Neural cell (in vitro differentiated cells): ENCODE data around the gene UNC45A. TPM values are rescaled to one million over a fixed set of nuclear protein-coding genes. Genes with fewer than 3 reads are reported as not detected.
"Not testable (repeated sequence)": the region's sequence is repeated elsewhere in the genome, so short reads cannot be mapped to it uniquely, and the experiment has no call there.

ENCODE experiments used
- H2AFZ ChIP-seq: fragments of 200-600, 300-800 bp; sonication (generic), shearing (Covaris generic); 2 replicates; pipeline ENCODE4 v1.6.0; 2014; ENCODE audit warnings: low read depth, mild to moderate bottlenecking, antibody characterized with exemption, low read length, moderate library complexity
- H3F3A ChIP-seq: fragments of 200-600 bp; shearing (Covaris generic); 2 replicates; pipeline ENCODE4 v1.6.1; 2016; ENCODE audit warnings: mild to moderate bottlenecking, moderate library complexity, mixed read lengths, antibody characterized with exemption, low read length; ENCODE audit not compliant: insufficient read depth, poor library complexity, severe bottlenecking
- H3K27ac ChIP-seq: fragments of 200-600, 300-800 bp; sonication (generic), shearing (Covaris generic); 2 replicates; pipeline ENCODE4 v1.5.1; 2014; ENCODE audit warnings: mild to moderate bottlenecking, low read length, moderate library complexity
- H3K27me3 ChIP-seq: fragments of 300-800, 200-600 bp; sonication (generic), shearing (Covaris generic); 2 replicates; pipeline ENCODE4 v1.6.0; 2014; ENCODE audit warnings: mild to moderate bottlenecking, low read depth, low read length, moderate library complexity; ENCODE audit not compliant: insufficient read depth
- H3K36me3 ChIP-seq: fragments of 300-800, 200-600 bp; sonication (generic), shearing (Covaris generic); 2 replicates; pipeline ENCODE4 v1.5.1; 2014; ENCODE audit warnings: mild to moderate bottlenecking, antibody characterized with exemption, low read length, moderate library complexity; ENCODE audit not compliant: insufficient read depth
- H3K4me2 ChIP-seq: fragments of 300-800, 200-600 bp; sonication (generic), shearing (Covaris generic); 2 replicates; pipeline ENCODE4 v1.6.0; 2014; ENCODE audit warnings: mild to moderate bottlenecking, low read length
- H3K4me3 ChIP-seq: fragments of 300-800, 200-600 bp; sonication (generic), shearing (Covaris generic); 2 replicates; pipeline ENCODE4 v1.5.1; 2014; ENCODE audit warnings: mild to moderate bottlenecking, low read length, moderate library complexity
- H3K79me2 ChIP-seq: fragments of 200-600 bp; shearing (Covaris generic); replicated peaks from 2 replicates; pipeline ENCODE4 v1.6.0; 2014; ENCODE audit warnings: mild to moderate bottlenecking, low read length, moderate library complexity; ENCODE audit not compliant: insufficient read depth
- H3K9ac ChIP-seq: fragments of 300-800, 200-600 bp; sonication (generic), shearing (Covaris generic); 2 replicates; pipeline ENCODE4 v1.6.1; 2016; ENCODE audit warnings: mild to moderate bottlenecking, low read length, mixed read lengths
- H3K9me2 ChIP-seq: fragments of 200-600 bp; shearing (Covaris generic); 2 replicates; pipeline ENCODE4 v1.6.1; 2016; ENCODE audit warnings: mild to moderate bottlenecking, low read length, mixed read lengths; ENCODE audit not compliant: insufficient read depth
- H3K9me3 ChIP-seq: fragments of 200-600, 300-800 bp; sonication (generic), shearing (Covaris generic); 2 replicates; pipeline ENCODE4 v1.6.1; 2016; ENCODE audit warnings: mild to moderate bottlenecking, mixed run types, low read length, moderate library complexity, mixed read lengths
- H4K20me1 ChIP-seq: fragments of 200-600 bp; shearing (Covaris generic); 2 replicates; pipeline ENCODE4 v1.6.1; 2016; ENCODE audit warnings: mild to moderate bottlenecking, mixed run types; ENCODE audit not compliant: insufficient read depth
- EP300 ChIP-seq: fragments of 450-650 bp; conservative IDR thresholded peaks from 2 replicates; pipeline ENCODE4 v1.6.1; 2014; ENCODE audit warnings: antibody characterized with exemption, mild to moderate bottlenecking, moderate library complexity; ENCODE audit not compliant: poor library complexity, severe bottlenecking
- EZH2 ChIP-seq: fragments of 200-600, 300-800 bp; shearing (Covaris generic), sonication (generic); IDR thresholded peaks from 2 replicates; pipeline ENCODE4 v1.6.1; 2014; ENCODE audit warnings: antibody characterized with exemption, low read length, borderline replicate concordance, mild to moderate bottlenecking; ENCODE audit not compliant: insufficient read depth, poor library complexity, severe bottlenecking
- MXI1 ChIP-seq: fragments of 450-650 bp; conservative IDR thresholded peaks from 2 replicates; pipeline ENCODE4 v1.6.1; 2014; ENCODE audit warnings: antibody characterized with exemption, mild to moderate bottlenecking; ENCODE audit not compliant: poor library complexity, severe bottlenecking
- POLR2AphosphoS5 ChIP-seq: IDR thresholded peaks from 2 replicates; pipeline ENCODE4 v1.6.1; 2012
- RAD21 ChIP-seq: fragments of 450-650 bp; conservative IDR thresholded peaks from 2 replicates; pipeline ENCODE4 v1.6.1; 2014; ENCODE audit warnings: antibody characterized with exemption, mild to moderate bottlenecking, moderate library complexity
- SMC3 ChIP-seq: fragments of 450-650 bp; conservative IDR thresholded peaks from 2 replicates; pipeline ENCODE4 v1.6.1; 2014; ENCODE audit warnings: antibody characterized with exemption, mild to moderate bottlenecking, moderate library complexity; ENCODE audit not compliant: poor library complexity
- TAF1 ChIP-seq: IDR thresholded peaks from 2 replicates; pipeline ENCODE4 v1.6.1; 2012; ENCODE audit warnings: low read depth
- polyA plus RNA-seq: library from polyadenylated mRNA; depleted of rRNA; stranded (reverse); fragments of >200 nt; gene quantifications from 2 replicates; pipeline ENCODE4 v1.2.3, GENCODE V29; 2014
- TF ChIP-seq, protein P1 (sequence below): IDR thresholded peaks from 2 replicates; pipeline ENCODE4 v1.6.1; 2012; ENCODE audit warnings: borderline replicate concordance
- TF ChIP-seq, protein P2 (sequence below): fragments of 450-650 bp; IDR thresholded peaks from 2 replicates; pipeline ENCODE4 v1.5.1; 2014; ENCODE audit warnings: antibody characterized with exemption, mild to moderate bottlenecking, moderate library complexity; ENCODE audit not compliant: poor library complexity, severe bottlenecking

UNC45A gene
- polyA plus RNA-seq, 1 donor from 2014 or later = 41.3 TPM

DNA sequence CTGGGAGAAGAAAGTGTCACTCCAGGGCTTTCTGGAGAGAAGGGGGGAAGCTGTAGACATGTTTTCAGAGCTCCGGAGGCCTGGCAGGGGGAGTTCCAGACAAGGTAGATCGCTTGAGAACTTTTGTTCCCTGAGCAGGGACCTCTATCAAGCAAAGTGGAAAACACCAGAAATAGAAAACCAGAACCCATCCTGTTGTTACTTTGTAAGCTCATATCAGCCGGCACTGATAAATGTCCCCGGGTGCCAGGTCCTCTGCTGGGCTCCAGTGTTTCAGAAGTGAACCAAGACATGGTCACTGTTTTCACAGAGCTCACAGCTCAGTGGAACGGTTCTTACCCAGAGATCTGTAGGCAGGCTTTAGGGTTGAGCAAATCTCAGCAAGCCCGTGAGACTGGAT lies 16.2 kb upstream of the UNC45A start:
- Histone ChIP-seq H3K9me3 (no peaks in the 10 kb centered on the region), H2AFZ (no peak overlapping the region), H4K20me1 (no peaks in the 10 kb centered on the region), H3K36me3 (no peaks in the 10 kb centered on the region), H3K27ac (no peak overlapping the region), H3K4me3 (no peak overlapping the region), H3K27me3 (no peaks in the 10 kb centered on the region), H3K9me2 (no peaks in the 10 kb centered on the region), H3K4me2 (no peak overlapping the region), H3K79me2 (no peaks in the 10 kb centered on the region), H3K9ac (no peak overlapping the region), H3F3A (no peaks in the 10 kb centered on the region)
- TF ChIP-seq, protein P1, sequence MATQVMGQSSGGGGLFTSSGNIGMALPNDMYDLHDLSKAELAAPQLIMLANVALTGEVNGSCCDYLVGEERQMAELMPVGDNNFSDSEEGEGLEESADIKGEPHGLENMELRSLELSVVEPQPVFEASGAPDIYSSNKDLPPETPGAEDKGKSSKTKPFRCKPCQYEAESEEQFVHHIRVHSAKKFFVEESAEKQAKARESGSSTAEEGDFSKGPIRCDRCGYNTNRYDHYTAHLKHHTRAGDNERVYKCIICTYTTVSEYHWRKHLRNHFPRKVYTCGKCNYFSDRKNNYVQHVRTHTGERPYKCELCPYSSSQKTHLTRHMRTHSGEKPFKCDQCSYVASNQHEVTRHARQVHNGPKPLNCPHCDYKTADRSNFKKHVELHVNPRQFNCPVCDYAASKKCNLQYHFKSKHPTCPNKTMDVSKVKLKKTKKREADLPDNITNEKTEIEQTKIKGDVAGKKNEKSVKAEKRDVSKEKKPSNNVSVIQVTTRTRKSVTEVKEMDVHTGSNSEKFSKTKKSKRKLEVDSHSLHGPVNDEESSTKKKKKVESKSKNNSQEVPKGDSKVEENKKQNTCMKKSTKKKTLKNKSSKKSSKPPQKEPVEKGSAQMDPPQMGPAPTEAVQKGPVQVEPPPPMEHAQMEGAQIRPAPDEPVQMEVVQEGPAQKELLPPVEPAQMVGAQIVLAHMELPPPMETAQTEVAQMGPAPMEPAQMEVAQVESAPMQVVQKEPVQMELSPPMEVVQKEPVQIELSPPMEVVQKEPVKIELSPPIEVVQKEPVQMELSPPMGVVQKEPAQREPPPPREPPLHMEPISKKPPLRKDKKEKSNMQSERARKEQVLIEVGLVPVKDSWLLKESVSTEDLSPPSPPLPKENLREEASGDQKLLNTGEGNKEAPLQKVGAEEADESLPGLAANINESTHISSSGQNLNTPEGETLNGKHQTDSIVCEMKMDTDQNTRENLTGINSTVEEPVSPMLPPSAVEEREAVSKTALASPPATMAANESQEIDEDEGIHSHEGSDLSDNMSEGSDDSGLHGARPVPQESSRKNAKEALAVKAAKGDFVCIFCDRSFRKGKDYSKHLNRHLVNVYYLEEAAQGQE = no peak
- TF ChIP-seq, protein P2, sequence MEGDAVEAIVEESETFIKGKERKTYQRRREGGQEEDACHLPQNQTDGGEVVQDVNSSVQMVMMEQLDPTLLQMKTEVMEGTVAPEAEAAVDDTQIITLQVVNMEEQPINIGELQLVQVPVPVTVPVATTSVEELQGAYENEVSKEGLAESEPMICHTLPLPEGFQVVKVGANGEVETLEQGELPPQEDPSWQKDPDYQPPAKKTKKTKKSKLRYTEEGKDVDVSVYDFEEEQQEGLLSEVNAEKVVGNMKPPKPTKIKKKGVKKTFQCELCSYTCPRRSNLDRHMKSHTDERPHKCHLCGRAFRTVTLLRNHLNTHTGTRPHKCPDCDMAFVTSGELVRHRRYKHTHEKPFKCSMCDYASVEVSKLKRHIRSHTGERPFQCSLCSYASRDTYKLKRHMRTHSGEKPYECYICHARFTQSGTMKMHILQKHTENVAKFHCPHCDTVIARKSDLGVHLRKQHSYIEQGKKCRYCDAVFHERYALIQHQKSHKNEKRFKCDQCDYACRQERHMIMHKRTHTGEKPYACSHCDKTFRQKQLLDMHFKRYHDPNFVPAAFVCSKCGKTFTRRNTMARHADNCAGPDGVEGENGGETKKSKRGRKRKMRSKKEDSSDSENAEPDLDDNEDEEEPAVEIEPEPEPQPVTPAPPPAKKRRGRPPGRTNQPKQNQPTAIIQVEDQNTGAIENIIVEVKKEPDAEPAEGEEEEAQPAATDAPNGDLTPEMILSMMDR = no peak
- TF ChIP-seq EZH2 = no peak
- no peak for TF ChIP-seq POLR2AphosphoS5
- TF ChIP-seq EP300 = no peak
- TF ChIP-seq SMC3 = no peak
- no peak for TF ChIP-seq RAD21
- no peak for TF ChIP-seq MXI1
- TF ChIP-seq TAF1 = no peak

DNA sequence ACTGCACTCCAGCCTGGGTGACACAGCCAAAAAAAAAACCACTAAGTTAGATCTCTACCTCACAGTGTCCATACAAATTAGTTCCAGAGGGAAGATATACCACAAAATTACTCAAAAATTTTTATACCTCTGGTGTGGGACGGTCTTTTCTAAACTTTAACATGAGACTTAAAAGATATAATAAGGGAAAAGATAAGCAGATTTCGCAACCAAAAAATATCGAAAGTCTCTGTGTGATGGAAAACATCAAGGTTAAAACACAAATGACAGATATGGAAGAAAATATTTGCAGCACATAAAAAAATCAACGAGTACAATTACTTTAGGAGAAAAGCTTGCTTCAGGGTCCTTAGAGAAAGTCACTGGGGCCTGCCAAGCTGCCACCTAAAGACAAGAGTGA lies 13.2 kb upstream of the UNC45A start:
- no peaks in the 10 kb centered on the region for H3K79me2 ChIP-seq
- H3K9me3 ChIP-seq = no peaks in the 10 kb centered on the region
- no peak overlapping the region for H3K4me3 ChIP-seq
- TF ChIP-seq SMC3 (no peak), EZH2 (no peak), EP300 (no peak), POLR2AphosphoS5 (no peak), TAF1 (no peak), RAD21 (no peak), MXI1 (no peak)
- TF ChIP-seq, protein P1 = no peak
- TF ChIP-seq, protein P2 = no peak
- no peak overlapping the region for H3K9ac ChIP-seq
- no peaks in the 10 kb centered on the region for H3K27me3 ChIP-seq
- no peak overlapping the region for H3K27ac ChIP-seq
- no peak overlapping the region for H3K4me2 ChIP-seq
- no peaks in the 10 kb centered on the region for H3K9me2 ChIP-seq
- H3K36me3 ChIP-seq = no peaks in the 10 kb centered on the region
- no peaks in the 10 kb centered on the region for H3F3A ChIP-seq
- H4K20me1 ChIP-seq = no peaks in the 10 kb centered on the region
- H2AFZ ChIP-seq = no peak overlapping the region

DNA sequence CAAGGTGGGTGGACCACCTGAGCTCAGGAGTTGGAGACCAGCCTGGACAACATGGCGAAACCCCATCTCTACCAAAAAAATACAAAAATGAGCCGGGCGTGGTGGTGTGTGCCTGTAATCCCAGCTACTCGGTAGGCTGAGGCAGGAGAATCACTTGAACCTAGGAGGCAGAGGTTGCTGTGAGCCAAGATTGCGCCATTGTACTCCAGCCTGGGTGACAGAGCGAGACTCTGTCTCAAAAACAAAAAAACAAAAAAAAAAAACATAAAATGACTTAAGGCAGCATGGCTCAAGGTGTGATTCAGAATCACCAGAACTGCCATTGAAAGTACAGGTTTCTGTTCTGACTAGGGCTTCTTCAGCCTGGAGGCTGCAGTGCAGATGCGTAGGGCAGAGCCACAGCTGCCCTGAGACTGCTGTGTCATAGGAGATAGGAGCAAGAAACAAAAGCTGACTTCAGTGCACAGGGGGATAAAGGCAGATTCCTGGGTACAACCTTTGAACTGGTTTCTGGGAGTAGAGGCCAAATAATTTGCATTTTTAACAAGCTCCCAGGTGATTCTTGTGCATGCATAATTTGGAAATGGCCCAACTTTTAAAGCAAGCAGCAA lies 12.3 kb upstream of the UNC45A start:
- not testable (repeated sequence) for H3K27ac ChIP-seq, H3K9me2 ChIP-seq, H2AFZ ChIP-seq, H3K4me3 ChIP-seq, H4K20me1 ChIP-seq, H3F3A ChIP-seq, H3K4me2 ChIP-seq, H3K79me2 ChIP-seq, H3K9me3 ChIP-seq, H3K36me3 ChIP-seq, H3K27me3 ChIP-seq, H3K9ac ChIP-seq
